Measurements from ENCODE around the gene ATG16L1. TPM values are rescaled to one million over a fixed set of nuclear protein-coding genes. Genes with fewer than 3 reads are reported as not detected.

Gene ATG16L1
- total RNA-seq, 1 donor from 2014 or later = 20.9 TPM

- no peak overlapping the region for H3K4me3 Mint-ChIP-seq (ENCODE audit: unreplicated experiment)
- peaks cover 8% of the 10 kb centered on the region for H3K27me3 Mint-ChIP-seq (ENCODE audit: unreplicated experiment)
- H3K4me1 Mint-ChIP-seq (ENCODE audit: unreplicated experiment) = peaks cover 2% of the 10 kb centered on the region
- no peaks in the 10 kb centered on the region for H3K9me3 Mint-ChIP-seq (ENCODE audit: unreplicated experiment)
- no peak for TF ChIP-seq CTCF (IDR thresholded peaks at IDR 0.05)
- no peak for DNase-seq (ENCODE audit: extremely low spot score, unreplicated experiment)
- no peaks in the 10 kb centered on the region for H3K36me3 Mint-ChIP-seq (ENCODE audit: unreplicated experiment)
- H3K27ac Mint-ChIP-seq (ENCODE audit: unreplicated experiment) = no peak overlapping the region
Measured at GRCh38 chr2:233323851-233324250, 72.4 kb downstream of the ATG16L1 start.

GRCh38 chr2:233325256-233325655 lies 73.8 kb downstream of the ATG16L1 start:
- peaks cover 7% of the 10 kb centered on the region for H3K27me3 Mint-ChIP-seq (ENCODE audit: unreplicated experiment)
- no peak overlapping the region for H3K27ac Mint-ChIP-seq (ENCODE audit: unreplicated experiment)
- no peaks in the 10 kb centered on the region for H3K36me3 Mint-ChIP-seq (ENCODE audit: unreplicated experiment)
- TF ChIP-seq CTCF (IDR thresholded peaks at IDR 0.05) = no peak
- peaks cover 10% of the 10 kb centered on the region for H3K4me1 Mint-ChIP-seq (ENCODE audit: unreplicated experiment)
- no peak overlapping the region for H3K4me3 Mint-ChIP-seq (ENCODE audit: unreplicated experiment)
- DNase-seq (ENCODE audit: extremely low spot score, unreplicated experiment) = no peak
- no peaks in the 10 kb centered on the region for H3K9me3 Mint-ChIP-seq (ENCODE audit: unreplicated experiment)

- Mint-ChIP-seq H3K27ac (ENCODE audit: unreplicated experiment) (no peak overlapping the region), H3K36me3 (ENCODE audit: unreplicated experiment) (no peaks in the 10 kb centered on the region), H3K27me3 (ENCODE audit: unreplicated experiment) (peaks cover 3% of the 10 kb centered on the region), H3K4me1 (ENCODE audit: unreplicated experiment) (peaks cover 10% of the 10 kb centered on the region), H3K9me3 (ENCODE audit: unreplicated experiment) (no peaks in the 10 kb centered on the region), H3K4me3 (ENCODE audit: unreplicated experiment) (no peak overlapping the region)
- no peak for TF ChIP-seq CTCF (IDR thresholded peaks at IDR 0.05)
- no peak for DNase-seq (ENCODE audit: extremely low spot score, unreplicated experiment)
Measured at GRCh38 chr2:233325814-233326213, 74.3 kb downstream of the ATG16L1 start.

GRCh38 chr2:233326500-233326899 lies 75.0 kb downstream of the ATG16L1 start:
- no peak for DNase-seq (ENCODE audit: extremely low spot score, unreplicated experiment)
- Mint-ChIP-seq H3K27me3 (ENCODE audit: unreplicated experiment) (no peaks in the 10 kb centered on the region), H3K27ac (ENCODE audit: unreplicated experiment) (no peak overlapping the region), H3K4me1 (ENCODE audit: unreplicated experiment) (peaks cover 10% of the 10 kb centered on the region), H3K36me3 (ENCODE audit: unreplicated experiment) (no peaks in the 10 kb centered on the region), H3K9me3 (ENCODE audit: unreplicated experiment) (no peaks in the 10 kb centered on the region), H3K4me3 (ENCODE audit: unreplicated experiment) (no peak overlapping the region)
- TF ChIP-seq CTCF (IDR thresholded peaks at IDR 0.05) = no peak

GRCh38 chr2:233328922-233329321 lies 77.4 kb downstream of the ATG16L1 start:
- no peaks in the 10 kb centered on the region for H3K36me3 Mint-ChIP-seq (ENCODE audit: unreplicated experiment)
- peaks cover 10% of the 10 kb centered on the region for H3K4me1 Mint-ChIP-seq (ENCODE audit: unreplicated experiment)
- H3K27me3 Mint-ChIP-seq (ENCODE audit: unreplicated experiment) = no peaks in the 10 kb centered on the region
- H3K4me3 Mint-ChIP-seq (ENCODE audit: unreplicated experiment) = no peak overlapping the region
- no peak for TF ChIP-seq CTCF (IDR thresholded peaks at IDR 0.05)
- H3K9me3 Mint-ChIP-seq (ENCODE audit: unreplicated experiment) = no peaks in the 10 kb centered on the region
- H3K27ac Mint-ChIP-seq (ENCODE audit: unreplicated experiment) = no peak overlapping the region
- DNase-seq (ENCODE audit: extremely low spot score, unreplicated experiment) = no peak
